MM.1S (cell line): ENCODE data around the gene ITGB8.

Source experiments
- DNase-seq: peaks from one replicate; pipeline ENCODE4 v3.0.0-alpha.2; 2015
- H2AFZ ChIP-seq: fragments of 300-600 bp; sonication (generic); 2 replicates; pipeline ENCODE4 v1.6.0; 2016; ENCODE audit warnings: antibody characterized with exemption, low read length
- H3F3A ChIP-seq: fragments of 300-600 bp; sonication (generic); 2 replicates; pipeline ENCODE4 v1.6.1; 2016; ENCODE audit warnings: mild to moderate bottlenecking, antibody characterized with exemption, low read length, moderate library complexity, mixed read lengths; ENCODE audit not compliant: insufficient read depth
- H3K27ac ChIP-seq: fragments of 300-600 bp; sonication (generic); 2 replicates; pipeline ENCODE4 v1.5.1; 2016; ENCODE audit warnings: mild to moderate bottlenecking, low read length
- H3K27me3 ChIP-seq: fragments of 300-600 bp; sonication (generic); replicated peaks from 2 replicates; pipeline ENCODE4 v1.6.0; 2016; ENCODE audit warnings: low read length; ENCODE audit not compliant: insufficient read depth
- H3K36me3 ChIP-seq: fragments of 300-600 bp; sonication (generic); replicated peaks from 2 replicates; pipeline ENCODE4 v1.6.1; 2016; ENCODE audit warnings: mild to moderate bottlenecking, low read length, mixed read lengths; ENCODE audit not compliant: insufficient read depth
- H3K4me1 ChIP-seq: fragments of 300-600 bp; sonication (generic); 2 replicates; pipeline ENCODE4 v1.6.1; 2016; ENCODE audit warnings: low read length, mixed read lengths
- H3K4me2 ChIP-seq: fragments of 300-600 bp; sonication (generic); 2 replicates; pipeline ENCODE4 v1.6.0; 2016; ENCODE audit warnings: low read depth, low read length
- H3K4me3 ChIP-seq: fragments of 300-600 bp; sonication (generic); 2 replicates; pipeline ENCODE4 v1.5.1; 2016; ENCODE audit warnings: low read length, mixed read lengths
- H3K79me2 ChIP-seq: fragments of 300-600 bp; sonication (generic); 2 replicates; pipeline ENCODE4 v1.6.1; 2016; ENCODE audit warnings: mixed run types, low read length, mixed read lengths
- H3K9ac ChIP-seq: fragments of 300-600 bp; sonication (generic); 2 replicates; pipeline ENCODE4 v1.6.1; 2016; ENCODE audit warnings: low read length, mixed read lengths
- H3K9me2 ChIP-seq: fragments of 300-600 bp; sonication (generic); replicated peaks from 2 replicates; pipeline ENCODE4 v1.6.1; 2016; ENCODE audit warnings: mild to moderate bottlenecking, low read length, mixed read lengths; ENCODE audit not compliant: insufficient read depth
- H3K9me3 ChIP-seq: fragments of 300-600 bp; sonication (generic); replicated peaks from 2 replicates; pipeline ENCODE4 v1.6.1; 2016; ENCODE audit warnings: mild to moderate bottlenecking, low read length, mixed read lengths; ENCODE audit not compliant: insufficient read depth
- H4K20me1 ChIP-seq: fragments of 300-600 bp; sonication (generic); 2 replicates; pipeline ENCODE4 v1.6.1; 2016; ENCODE audit warnings: mild to moderate bottlenecking, low read length, moderate library complexity, mixed read lengths; ENCODE audit not compliant: insufficient read depth
- CTCF ChIP-seq: fragments of 300-600 bp; sonication (generic); IDR thresholded peaks from 2 replicates; pipeline ENCODE4 v1.5.1; 2016; ENCODE audit warnings: antibody characterized with exemption, low read length, mixed read lengths
- EZH2 ChIP-seq: fragments of 300-600 bp; sonication (generic); optimal IDR thresholded peaks from 2 replicates; pipeline ENCODE3; 2017; ENCODE audit warnings: low read depth, mild to moderate bottlenecking, antibody characterized with exemption, low read length, mixed read lengths
- EZH2phosphoT487 ChIP-seq: fragments of 300-600 bp; sonication (generic); IDR thresholded peaks from 2 replicates; pipeline ENCODE4 v1.6.1; 2018; ENCODE audit warnings: antibody characterized with exemption, low read length

ITGB8 gene

DNA sequence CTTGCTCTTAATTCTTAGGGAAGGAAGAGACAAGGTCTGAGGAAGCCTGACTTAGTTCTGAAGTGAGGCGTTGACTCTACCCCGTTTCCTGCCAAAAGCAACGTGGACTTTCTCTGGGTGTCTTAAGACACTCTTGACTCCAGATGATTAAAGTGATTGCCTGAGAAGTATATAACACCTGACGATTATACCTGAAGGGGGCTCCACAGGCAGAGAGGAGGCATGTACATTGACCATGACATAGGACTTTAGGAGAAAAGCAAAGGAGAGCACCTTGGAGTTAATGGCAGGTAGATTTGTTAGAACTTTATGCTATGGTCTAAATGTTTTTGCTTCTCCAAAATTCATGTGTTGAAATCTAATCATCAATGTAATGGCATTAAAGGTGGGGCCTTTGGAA, 15.9 kb downstream of the ITGB8 start:
- Histone ChIP-seq H3K4me1 (no peaks in the 10 kb centered on the region), H3K9me2 (no peaks in the 10 kb centered on the region), H3K9me3 (no peaks in the 10 kb centered on the region)

GRCh38 chr7:20347680-20348079, 17.0 kb downstream of the ITGB8 start:
- H3K27me3 ChIP-seq, result no peaks in the 10 kb centered on the region
- DNase-seq, result no peak
- no peaks in the 10 kb centered on the region for H3K79me2 ChIP-seq
- H3K36me3 ChIP-seq, result no peaks in the 10 kb centered on the region
- H3F3A ChIP-seq, result no peaks in the 10 kb centered on the region
- no peaks in the 10 kb centered on the region for H3K9me2 ChIP-seq
- H2AFZ ChIP-seq, result no peak overlapping the region
- TF ChIP-seq EZH2phosphoT487 (no peak), CTCF (no peak), EZH2 (no peak)
- H3K4me3 ChIP-seq, result no peak overlapping the region
- H3K27ac ChIP-seq, result no peak overlapping the region
- no peaks in the 10 kb centered on the region for H3K4me1 ChIP-seq
- no peak overlapping the region for H3K4me2 ChIP-seq
- H3K9ac ChIP-seq, result no peak overlapping the region
- H4K20me1 ChIP-seq, result no peaks in the 10 kb centered on the region
- H3K9me3 ChIP-seq, result no peaks in the 10 kb centered on the region

More for the DNA sequence above, 15.9 kb downstream of the ITGB8 start:
- Histone ChIP-seq H3K4me2 (no peak overlapping the region), H3K79me2 (no peaks in the 10 kb centered on the region), H3K4me3 (no peak overlapping the region), H2AFZ (no peak overlapping the region), H3K27ac (no peak overlapping the region), H3F3A (no peaks in the 10 kb centered on the region), H3K27me3 (no peaks in the 10 kb centered on the region), H3K9ac (no peak overlapping the region), H3K36me3 (no peaks in the 10 kb centered on the region), H4K20me1 (no peaks in the 10 kb centered on the region)
- TF ChIP-seq CTCF (no peak), EZH2phosphoT487 (no peak), EZH2 (no peak)
- DNase-seq, result no peak

GRCh38 chr7:20348125-20348807, 17.6 kb downstream of the ITGB8 start:
- H3F3A ChIP-seq, result no peaks in the 10 kb centered on the region

More at GRCh38 chr7:20348125-20348807, 17.6 kb downstream of the ITGB8 start:
- no peak overlapping the region for H3K4me3 ChIP-seq
- no peak for DNase-seq
- H3K36me3 ChIP-seq, result no peaks in the 10 kb centered on the region
- no peak overlapping the region for H3K27ac ChIP-seq
- H3K79me2 ChIP-seq, result no peaks in the 10 kb centered on the region
- H4K20me1 ChIP-seq, result no peaks in the 10 kb centered on the region
- H2AFZ ChIP-seq, result no peak overlapping the region
- H3K4me1 ChIP-seq, result no peaks in the 10 kb centered on the region
- no peaks in the 10 kb centered on the region for H3K9me3 ChIP-seq
- H3K9me2 ChIP-seq, result no peaks in the 10 kb centered on the region
- TF ChIP-seq EZH2 (no peak), EZH2phosphoT487 (no peak), CTCF (no peak)
- H3K4me2 ChIP-seq, result no peak overlapping the region
- no peak overlapping the region for H3K9ac ChIP-seq
- H3K27me3 ChIP-seq, result no peaks in the 10 kb centered on the region
